ENCODE data around the gene WDFY2.

GRCh38 chr13:51763486-51763885, 179.2 kb downstream of the WDFY2 start:
- no peak for TF ChIP-seq CTCF (conservative IDR thresholded peaks at IDR 0.05; ENCODE audit: low read depth, low read length)
- TF ChIP-seq EZH2phosphoT487 (IDR thresholded peaks at IDR 0.05; ENCODE audit: borderline replicate concordance, low read length) = no peak

Measured in PC-3 (cell line).